WTC11 (cell line): ENCODE data around the gene CSPG4. TPM values are rescaled to one million over a fixed set of nuclear protein-coding genes. Genes with fewer than 3 reads are reported as not detected.
"Not testable (repeated sequence)": the region's sequence is repeated elsewhere in the genome, so short reads cannot be mapped to it uniquely, and the experiment has no call there.

Source experiments
- ATAC-seq: fragments of 200-7000 bp; cut with Tn5 transposase; 2 replicates; pipeline ENCODE4 v1.10.0; 2021; ENCODE audit warnings: mild to moderate bottlenecking, moderate library complexity
- CTCF ChIA-PET: fragments of 300-600 bp; sonication (Branson Sonifier 250); formaldehyde crosslinking; loops from one replicate; lab custom pipeline; 2021; ENCODE audit warnings: antibody characterized with exemption; lab: Charles Lee
- POLR2A ChIA-PET: fragments of 350-600 bp; sonication (Branson Sonifier 250); formaldehyde crosslinking; loops from one replicate; lab custom pipeline; 2021; ENCODE audit warnings: antibody characterized with exemption; lab: Charles Lee
- DNase-seq: peaks from one replicate; pipeline ENCODE4 v3.0.0; 2021; ENCODE audit warnings: low spot score
- H3K27ac Mint-ChIP-seq: 2 replicates; pipeline ENCODE4 v1.8.0; 2021; ENCODE audit warnings: mixed read lengths
- H3K27me3 Mint-ChIP-seq: 2 replicates; pipeline ENCODE4 v1.8.0; 2021; ENCODE audit warnings: low read depth, mild to moderate bottlenecking, moderate library complexity, mixed read lengths
- H3K36me3 Mint-ChIP-seq: 2 replicates; pipeline ENCODE4 v1.8.0; 2021; ENCODE audit warnings: mixed read lengths
- H3K4me1 Mint-ChIP-seq: 2 replicates; pipeline ENCODE4 v1.8.0; 2022; ENCODE audit warnings: mixed read lengths
- H3K4me3 Mint-ChIP-seq: 2 replicates; pipeline ENCODE4 v1.8.0; 2021; ENCODE audit warnings: mild to moderate bottlenecking, moderate library complexity, mixed read lengths
- H3K9me3 Mint-ChIP-seq: 2 replicates; pipeline ENCODE4 v1.8.0; 2021; ENCODE audit warnings: mixed read lengths
- FOXP4 ChIP-seq: sonication (generic); formaldehyde crosslinking; IDR thresholded peaks from 2 replicates; pipeline ENCODE4 v1.8.0; 2022; ENCODE audit warnings: mild to moderate bottlenecking, missing genetic modification reagents
- HMGXB4 ChIP-seq: sonication (generic); formaldehyde crosslinking; IDR thresholded peaks from 2 replicates; pipeline ENCODE4 v1.8.1; 2023; ENCODE audit warnings: mild to moderate bottlenecking, moderate library complexity, missing genetic modification reagents
- JAZF1 ChIP-seq: fragments of 250-450 bp; sonication (Bioruptor Pico); IDR thresholded peaks from 2 replicates; pipeline ENCODE4 v1.9.0; 2021; ENCODE audit warnings: moderate library complexity, mild to moderate bottlenecking, inconsistent platforms
- NR1H2 ChIP-seq: sonication (generic); formaldehyde crosslinking; IDR thresholded peaks from 2 replicates; pipeline ENCODE4 v1.9.0; 2021; ENCODE audit warnings: mild to moderate bottlenecking, moderate library complexity, missing genetic modification reagents
- USF1 ChIP-seq: sonication (generic); formaldehyde crosslinking; IDR thresholded peaks from 2 replicates; pipeline ENCODE4 v1.8.0; 2022; ENCODE audit warnings: mild to moderate bottlenecking, missing genetic modification reagents
- USF2 ChIP-seq: sonication (generic); formaldehyde crosslinking; IDR thresholded peaks from 2 replicates; pipeline ENCODE4 v1.8.1; 2023; ENCODE audit warnings: mild to moderate bottlenecking, missing genetic modification reagents, moderate library complexity
- ZMAT4 ChIP-seq: fragments of 250-450 bp; sonication (Bioruptor Pico); IDR thresholded peaks from 2 replicates; pipeline ENCODE4 v1.9.0; 2021; ENCODE audit warnings: mild to moderate bottlenecking
- ZNF121 ChIP-seq: sonication (generic); formaldehyde crosslinking; IDR thresholded peaks from 2 replicates; pipeline ENCODE4 v1.8.0; 2023; ENCODE audit warnings: missing genetic modification reagents
- total RNA-seq: library from RNA; stranded (reverse); gene quantifications from 3 replicates; pipeline ENCODE4 v1.2.3, GENCODE V29; 2021

Gene CSPG4
- total RNA-seq, 1 experiment from 2014 or later: 2.9 TPM

- ATAC-seq, DNase-seq, POLR2A ChIA-PET, H3K36me3 Mint-ChIP-seq, H3K27ac Mint-ChIP-seq: not testable (repeated sequence)
- Mint-ChIP-seq H3K4me1 (peaks cover 36% of the 10 kb centered on the region), H3K4me3 (peak overlapping the region; percentile 93), H3K27me3 (peaks cover 34% of the 10 kb centered on the region), H3K9me3 (peaks cover 15% of the 10 kb centered on the region)
- CTCF ChIA-PET: interaction anchor here (1.4 to 1.6 kb wide), 5 partner anchors 13 to 191 kb away, joined by 3 to 14 read pairs (median 7); a partner anchor contains a TSS
Observed at GRCh38 chr15:75737116-75738013, 24.7 kb upstream of the CSPG4 start.

GRCh38 chr15:75736256-75736655 lies 23.6 kb upstream of the CSPG4 start:
- CTCF ChIA-PET: interaction anchor here (1.4 kb wide), 1 partner anchor 50 kb away, joined by 3 read pairs; no protein-coding TSS in a partner anchor
- peaks cover 25% of the 10 kb centered on the region for H3K27me3 Mint-ChIP-seq
- POLR2A ChIA-PET: no interaction called here
- DNase-seq: no peak
- no peak overlapping the region for H3K4me3 Mint-ChIP-seq
- peak overlapping the region; percentile 90; the same call in 1 of the 2 replicates for H3K27ac Mint-ChIP-seq
- peaks cover 44% of the 10 kb centered on the region for H3K4me1 Mint-ChIP-seq
- H3K36me3 Mint-ChIP-seq: no peaks in the 10 kb centered on the region
- no peak for TF ChIP-seq NR1H2
- TF ChIP-seq ZNF121: 0 out of 2 replicates have a peak, but pooled peaks have one; percentile 36
- no peak for TF ChIP-seq FOXP4
- TF ChIP-seq, all 79 proteins: peak for 1
- no peak for ATAC-seq
- H3K9me3 Mint-ChIP-seq: peaks cover 5% of the 10 kb centered on the region

GRCh38 chr15:75734861-75735760 lies 22.5 kb upstream of the CSPG4 start:
- H3K4me1 Mint-ChIP-seq: peaks cover 44% of the 10 kb centered on the region
- POLR2A ChIA-PET, H3K4me3 Mint-ChIP-seq, ATAC-seq, H3K9me3 Mint-ChIP-seq, H3K36me3 Mint-ChIP-seq, DNase-seq: not testable (repeated sequence)
- CTCF ChIA-PET: interaction anchor here (1.3 kb wide), 1 partner anchor 41 kb away, joined by 3 read pairs; no protein-coding TSS in a partner anchor
- TF ChIP-seq USF1 (CRISPR knock-in tag): 0 out of 2 replicates have a peak, but pooled peaks have one; percentile 32
- TF ChIP-seq USF2 (CRISPR knock-in tag): peak; percentile 62; the same call in 1 of the 2 replicates
- H3K27me3 Mint-ChIP-seq: peaks cover 13% of the 10 kb centered on the region
- H3K27ac Mint-ChIP-seq: peak overlapping the region; percentile 90

GRCh38 chr15:75733761-75734651 lies 21.4 kb upstream of the CSPG4 start:
- no peaks in the 10 kb centered on the region for H3K36me3 Mint-ChIP-seq
- ATAC-seq (no peak), DNase-seq (no peak)
- ChIA-PET CTCF (interaction anchor here (1.3 kb wide), 1 partner anchor 40 kb away, joined by 3 read pairs; no protein-coding TSS in a partner anchor), POLR2A (no interaction called here)
- no peak for TF ChIP-seq ZMAT4 (CRISPR knock-in tag)
- no peak for TF ChIP-seq HMGXB4 (CRISPR knock-in tag)
- TF ChIP-seq JAZF1 (CRISPR knock-in tag): no peak
- H3K27ac Mint-ChIP-seq: no peak overlapping the region
- no peaks in the 10 kb centered on the region for H3K9me3 Mint-ChIP-seq
- H3K4me1 Mint-ChIP-seq: peaks cover 44% of the 10 kb centered on the region
- no peak overlapping the region for H3K4me3 Mint-ChIP-seq
- peaks cover 2% of the 10 kb centered on the region for H3K27me3 Mint-ChIP-seq
